Endothelial cell of umbilical vein (primary cell): ENCODE measurements around the gene INPP4B. TPM values are rescaled to one million over a fixed set of nuclear protein-coding genes. Genes with fewer than 3 reads are reported as not detected.

Experiments
- BruUV-seq: library from RNA; stranded (reverse); fragments of 400-500 nt; replicated peaks from 2 replicates; lab custom pipeline; 2021; lab: Mats Ljungman, UMichigan
- CTCF ChIA-PET: fragments of 300-600, 350-600 bp; sonication (Branson Sonifier 250); formaldehyde crosslinking; loops from one replicate; lab custom pipeline; 2021; ENCODE audit warnings: antibody characterized with exemption, inconsistent platforms; lab: Charles Lee
- POLR2A ChIA-PET: fragments of 300-600, 350-600 bp; sonication (Branson Sonifier 250); formaldehyde crosslinking; loops from one replicate; lab custom pipeline; 2021; ENCODE audit warnings: antibody characterized with exemption, inconsistent platforms; lab: Charles Lee
- DNase-seq: peaks from one replicate; pipeline ENCODE4 v3.0.0-alpha.2; 2011; ENCODE audit warnings: low read depth, low spot score
- FAIRE-seq: peaks from 2 replicates; lab custom pipeline; 2011; peaks lifted over from hg19 to GRCh38; lab: Jason Lieb, UNC
- H2AFZ ChIP-seq: 2 replicates; pipeline ENCODE4 v1.6.0; 2012; ENCODE audit warnings: low read depth, low read length, control low read depth, inconsistent platforms
- H3K27ac ChIP-seq: 2 replicates; pipeline ENCODE4 v1.5.1; 2011; ENCODE audit warnings: low read depth, mild to moderate bottlenecking, control low read depth, low read length, moderate library complexity; ENCODE audit not compliant: insufficient read depth
- H3K27me3 ChIP-seq, 2 experiments: 2 replicates each; pipeline versions ENCODE4 v1.6.0 to v1.6.1; 2011; ENCODE audit warnings: low read length in 2 of 2, mixed read lengths in 1 of 2; ENCODE audit not compliant: control insufficient read depth in 2 of 2, insufficient read depth in 2 of 2
- H3K36me3 ChIP-seq, 2 experiments: 2 replicates in 1 of 2; 3 replicates in 1 of 2; pipeline ENCODE4 v1.5.1; 2011; ENCODE audit warnings: low read length in 2 of 2, mild to moderate bottlenecking in 1 of 2, moderate library complexity in 1 of 2; ENCODE audit not compliant: control insufficient read depth in 2 of 2, insufficient read depth in 2 of 2; ENCODE audit errors: extremely low read depth in 1 of 2
- H3K4me1 ChIP-seq: 3 replicates; pipeline ENCODE4 v1.5.1; 2011; ENCODE audit warnings: mild to moderate bottlenecking, low read length; ENCODE audit not compliant: control insufficient read depth, insufficient read depth; ENCODE audit errors: extremely low read depth
- H3K4me2 ChIP-seq: 2 replicates; pipeline ENCODE4 v1.6.1; 2011; ENCODE audit warnings: low read length, control low read depth, mixed read lengths; ENCODE audit not compliant: insufficient read depth
- H3K4me3 ChIP-seq, 3 experiments: fragments of 200-600 bp in 1 of 3; sonication (generic), shearing (Covaris generic) in 1 of 3; replicated peaks in 1 of 3; 2 replicates each; pipeline ENCODE4 v1.5.1; 2011 to 2016; ENCODE audit warnings: control low read depth in 3 of 3, low read length in 3 of 3, mild to moderate bottlenecking in 2 of 3, inconsistent platforms in 1 of 3, low read depth in 1 of 3, moderate library complexity in 1 of 3; ENCODE audit not compliant: insufficient read depth in 1 of 3
- H3K79me2 ChIP-seq: 2 replicates; pipeline ENCODE4 v1.6.0; 2012; ENCODE audit warnings: low read length, inconsistent platforms; ENCODE audit not compliant: control insufficient read depth, insufficient read depth
- H3K9ac ChIP-seq: replicated peaks from 2 replicates; pipeline ENCODE3; 2011; ENCODE audit warnings: low read length, control low read depth; ENCODE audit not compliant: insufficient read depth; ENCODE audit errors: extremely low read depth
- H3K9me1 ChIP-seq: replicated peaks from 3 replicates; pipeline ENCODE4 v1.6.0; 2011; ENCODE audit warnings: mild to moderate bottlenecking, low read length; ENCODE audit not compliant: control insufficient read depth, insufficient read depth; ENCODE audit errors: extremely low read depth
- H3K9me3 ChIP-seq: replicated peaks from 2 replicates; pipeline ENCODE4 v1.5.1; 2012; ENCODE audit warnings: low read length, inconsistent platforms; ENCODE audit not compliant: control insufficient read depth, insufficient read depth
- H4K20me1 ChIP-seq: replicated peaks from 2 replicates; pipeline ENCODE3; 2011; ENCODE audit warnings: mild to moderate bottlenecking, low read length; ENCODE audit not compliant: control insufficient read depth, insufficient read depth; ENCODE audit errors: extremely low read depth
- CTCF ChIP-seq, 2 donors: IDR thresholded peaks; 1 replicate in 1 of 2; 2 replicates in 1 of 2; pipeline ENCODE4 v1.5.1; 2011; ENCODE audit warnings: low read length in 2 of 2, mild to moderate bottlenecking in 2 of 2, moderate library complexity in 2 of 2, control low read depth in 1 of 2, inconsistent platforms in 1 of 2, low read depth in 1 of 2; ENCODE audit not compliant: insufficient read depth in 1 of 2; ENCODE audit errors: extremely low read depth in 1 of 2
- EZH2 ChIP-seq: IDR thresholded peaks from 2 replicates; pipeline ENCODE4 v1.6.1; 2012; ENCODE audit warnings: borderline replicate concordance, low read depth, mild to moderate bottlenecking, moderate library complexity, low read length, inconsistent platforms; ENCODE audit not compliant: severe bottlenecking
- FOS ChIP-seq: IDR thresholded peaks from 2 replicates; pipeline ENCODE4 v1.6.1; 2011; ENCODE audit warnings: mild to moderate bottlenecking, low read length, moderate library complexity, borderline replicate concordance; ENCODE audit not compliant: insufficient read depth
- GATA2 ChIP-seq: IDR thresholded peaks from 2 replicates; pipeline ENCODE4 v1.7.0; 2011; ENCODE audit warnings: low read depth, mild to moderate bottlenecking, moderate library complexity, mixed read lengths, low read length; ENCODE audit not compliant: insufficient read length, insufficient read depth
- JUN ChIP-seq: IDR thresholded peaks from 2 replicates; pipeline ENCODE4 v1.6.1; 2011; ENCODE audit warnings: borderline replicate concordance, low read depth; ENCODE audit not compliant: insufficient read length, insufficient read depth
- MAX ChIP-seq: IDR thresholded peaks from 2 replicates; pipeline ENCODE4 v1.6.1; 2011; ENCODE audit not compliant: insufficient read depth, insufficient read length
- MYC ChIP-seq: IDR thresholded peaks from one replicate; pipeline ENCODE4 v1.6.1; 2011; ENCODE audit warnings: mild to moderate bottlenecking, low read depth, low read length
- POLR2A ChIP-seq: IDR thresholded peaks from 2 replicates; pipeline ENCODE4 v1.6.1; 2012; ENCODE audit warnings: low read depth, mild to moderate bottlenecking, control low read depth, low read length
- POLR2AphosphoS5 ChIP-seq: IDR thresholded peaks from 2 replicates; pipeline ENCODE4 v1.6.1; 2012; ENCODE audit warnings: low read depth, mild to moderate bottlenecking, control low read depth, low read length, moderate library complexity; ENCODE audit not compliant: insufficient read depth
- dilution Hi-C: fragments of 300-500 bp; cut with MboI; formaldehyde crosslinking; loops from one replicate; pipeline ENCODE4 v1.15.0; 2019; ENCODE audit warnings: low sequenced_read_pairs; ENCODE audit not compliant: extremely low pct_ligation_motif_present
- intact Hi-C: fragments of 100-400 bp; cut with micrococcal nuclease; formaldehyde crosslinking; loops from one replicate; pipeline ENCODE4 v1.10.0; 2022
- polyA plus RNA-seq, 4 experiments: library from polyadenylated mRNA; depleted of rRNA in 3 of 4; stranded (reverse) in 3 of 4; unstranded in 1 of 4; fragments of >200 nt; gene quantifications; 2 replicates each; pipeline versions ENCODE4 v1.2.1 to v1.2.3, GENCODE V29; 2011 to 2012; ENCODE audit warnings: missing spikeins in 1 of 4
- total RNA-seq: library from RNA; stranded (reverse); gene quantifications from 2 replicates; pipeline ENCODE4 v1.2.3, GENCODE V29; 2021

INPP4B gene
- total and polyA plus RNA-seq, 2 donors (not counting 3 experiments of a cell fraction or from before 2014, with no cell fraction given) = 0.41 to 3.1 TPM

- H3K79me2 ChIP-seq = no peaks in the 10 kb centered on the region
- H3K9me3 ChIP-seq = no peaks in the 10 kb centered on the region
- H3K9ac ChIP-seq = no peak overlapping the region
- H2AFZ ChIP-seq = no peak overlapping the region
- no peak overlapping the region for H3K4me3 ChIP-seq
- BruUV-seq = no TSS peak
- H3K27ac ChIP-seq = no peak overlapping the region
- TF ChIP-seq CTCF (IDR thresholded peaks at IDR 0.05; ENCODE audit: extremely low read depth in 1 of 2, insufficient read depth in 1 of 2, low read depth in 1 of 2, low read length in 2 of 2) (no peak), POLR2AphosphoS5 (no peak), EZH2 (no peak), MYC (no peak), MAX (no peak), POLR2A (no peak), GATA2 (no peak), FOS (no peak), JUN (no peak)
- H3K36me3 ChIP-seq = no peaks in the 10 kb centered on the region
- H3K27me3 ChIP-seq = no peaks in the 10 kb centered on the region
- H3K4me1 ChIP-seq = no peaks in the 10 kb centered on the region
- FAIRE-seq = no peak
- no peak for DNase-seq
- intact Hi-C loops (no loop called here), dilution Hi-C loops (no loop called here)
- ChIA-PET POLR2A (no interaction called here), CTCF (interaction anchor here (1.3 kb wide), 1 partner anchor 10 kb away, joined by 4 read pairs; no protein-coding TSS in a partner anchor)
- no peak overlapping the region for H3K4me2 ChIP-seq
- no peaks in the 10 kb centered on the region for H4K20me1 ChIP-seq
- H3K9me1 ChIP-seq = no peaks in the 10 kb centered on the region
Measured at GRCh38 chr4:142045996-142046395, 800.1 kb downstream of the INPP4B start.
